GM23248 (cell line): ENCODE data around the gene HTATSF1. TPM values are rescaled to one million over a fixed set of nuclear protein-coding genes. Genes with fewer than 3 reads are reported as not detected.

ENCODE experiments used
- DNase-seq: peaks from one replicate; pipeline ENCODE4 v3.0.0-alpha.2; 2015
- H2AFZ ChIP-seq: fragments of 200-600 bp; sonication (generic); 2 replicates; pipeline ENCODE4 v1.6.1; 2016; ENCODE audit warnings: antibody characterized with exemption
- H3F3A ChIP-seq: fragments of 200-600 bp; sonication (generic); 2 replicates; pipeline ENCODE4 v1.6.1; 2016; ENCODE audit warnings: mild to moderate bottlenecking, antibody characterized with exemption, mixed run types; ENCODE audit not compliant: insufficient read depth
- H3K27ac ChIP-seq: fragments of 200-600 bp; sonication (generic); 2 replicates; pipeline ENCODE4 v1.5.1; 2016; ENCODE audit warnings: mild to moderate bottlenecking
- H3K27me3 ChIP-seq: fragments of 200-600 bp; sonication (generic); replicated peaks from 2 replicates; pipeline ENCODE4 v1.6.1; 2016; ENCODE audit warnings: mild to moderate bottlenecking; ENCODE audit not compliant: insufficient read depth
- H3K36me3 ChIP-seq: fragments of 200-600 bp; sonication (generic); 2 replicates; pipeline ENCODE4 v1.6.1; 2016; ENCODE audit warnings: low read depth, mild to moderate bottlenecking
- H3K4me1 ChIP-seq: fragments of 200-600 bp; sonication (generic); 2 replicates; pipeline ENCODE4 v1.6.1; 2016; ENCODE audit warnings: mild to moderate bottlenecking; ENCODE audit not compliant: insufficient read depth
- H3K4me2 ChIP-seq: fragments of 200-600 bp; sonication (generic); one replicate; pipeline ENCODE4 v1.6.1; 2016; ENCODE audit warnings: mild to moderate bottlenecking; ENCODE audit not compliant: unreplicated experiment
- H3K4me3 ChIP-seq: fragments of 200-600 bp; sonication (generic); 2 replicates; pipeline ENCODE4 v1.5.1; 2016; ENCODE audit warnings: mild to moderate bottlenecking
- H3K79me2 ChIP-seq: fragments of 200-600 bp; sonication (generic); 2 replicates; pipeline ENCODE4 v1.6.1; 2016; ENCODE audit warnings: mild to moderate bottlenecking; ENCODE audit not compliant: insufficient read depth
- H3K9ac ChIP-seq: fragments of 200-600 bp; sonication (generic); 2 replicates; pipeline ENCODE4 v1.6.1; 2016; ENCODE audit warnings: mild to moderate bottlenecking
- H3K9me2 ChIP-seq: fragments of 200-600 bp; sonication (generic); 2 replicates; pipeline ENCODE4 v1.6.1; 2016; ENCODE audit warnings: mixed run types, mild to moderate bottlenecking, moderate library complexity; ENCODE audit not compliant: insufficient read depth
- H3K9me3 ChIP-seq: fragments of 200-600 bp; sonication (generic); one replicate; pipeline ENCODE4 v1.6.1; 2017; ENCODE audit warnings: low read depth
- H4K20me1 ChIP-seq: fragments of 200-600 bp; sonication (generic); 2 replicates; pipeline ENCODE4 v1.6.0; 2016; ENCODE audit not compliant: insufficient read depth
- EZH2 ChIP-seq: fragments of 200-600 bp; sonication (generic); IDR thresholded peaks from 2 replicates; pipeline ENCODE4 v1.6.1; 2018; ENCODE audit warnings: antibody characterized with exemption, mild to moderate bottlenecking; ENCODE audit not compliant: insufficient read depth, poor library complexity, severe bottlenecking
- EZH2phosphoT487 ChIP-seq: fragments of 200-600 bp; sonication (generic); IDR thresholded peaks from 2 replicates; pipeline ENCODE4 v1.6.1; 2018; ENCODE audit warnings: antibody characterized with exemption, moderate library complexity, mild to moderate bottlenecking, low read depth; ENCODE audit not compliant: insufficient read depth
- WGBS, 2 experiments: methylation state at CpG; one replicate each; pipeline ENCODE4 v1.1.6; 2015 to 2017; ENCODE audit warnings: low lambda C conversion rate in 2 of 2, low coverage in 1 of 2; ENCODE audit errors: missing lambda C conversion rate in 2 of 2; 5-methylcytosine and 5-hydroxymethylcytosine counted together
- in situ Hi-C: fragments of 300-500 bp; cut with MboI; formaldehyde crosslinking; loops from 2 replicates; pipeline ENCODE4 v1.15.0; 2020
- polyA plus RNA-seq: library from polyadenylated mRNA; unstranded; fragments of >200 nt; fragmentation: Nextera tagmentation; extraction: Ambion mirVana; gene quantifications from 2 replicates; pipeline ENCODE4 v1.2.1, GENCODE V29; 2016
- total RNA-seq: library from RNA; depleted of rRNA; stranded (reverse); fragments of >200 nt; shearing (Covaris generic); gene quantifications from 2 replicates; pipeline ENCODE4 v1.2.3, GENCODE V29; 2014

Gene HTATSF1
- total and polyA plus RNA-seq, 2 experiments from 2014 or later: 46.9 to 51.5 TPM

GRCh38 chrX:136534131-136534530, 36.7 kb downstream of the HTATSF1 start:
- H3K79me2 ChIP-seq: no peaks in the 10 kb centered on the region
- TF ChIP-seq EZH2: no peak
- no peak for TF ChIP-seq EZH2phosphoT487
- no peaks in the 10 kb centered on the region for H4K20me1 ChIP-seq
- H3K4me2 ChIP-seq: no peak overlapping the region
- DNase-seq: no peak
- no peaks in the 10 kb centered on the region for H3K27me3 ChIP-seq
- H3K27ac ChIP-seq: no peak overlapping the region
- H3K9me3 ChIP-seq: no peaks in the 10 kb centered on the region
- H3K4me1 ChIP-seq: no peaks in the 10 kb centered on the region
- H3K4me3 ChIP-seq: no peak overlapping the region
- H3F3A ChIP-seq: no peaks in the 10 kb centered on the region
- no peaks in the 10 kb centered on the region for H3K36me3 ChIP-seq
- in situ Hi-C loops: no loop called here
- H2AFZ ChIP-seq: no peak overlapping the region
- WGBS, 2 experiments: 47 to 52% methylated on average over 2 of the region's 2 CpGs
- no peaks in the 10 kb centered on the region for H3K9me2 ChIP-seq
- H3K9ac ChIP-seq: no peak overlapping the region

GRCh38 chrX:136538811-136539210, 41.4 kb downstream of the HTATSF1 start:
- H3K27me3 ChIP-seq: no peaks in the 10 kb centered on the region
- H3K27ac ChIP-seq: no peak overlapping the region
- no peak for DNase-seq
- H3K79me2 ChIP-seq: no peaks in the 10 kb centered on the region
- no peak overlapping the region for H3K9ac ChIP-seq
- in situ Hi-C loops: no loop called here
- no peak overlapping the region for H2AFZ ChIP-seq
- H3F3A ChIP-seq: no peaks in the 10 kb centered on the region
- H3K36me3 ChIP-seq: no peaks in the 10 kb centered on the region
- H3K4me1 ChIP-seq: no peaks in the 10 kb centered on the region
- 0% methylated on average over 2 of the region's 2 CpGs for WGBS, 2 experiments
- H4K20me1 ChIP-seq: no peaks in the 10 kb centered on the region
- no peaks in the 10 kb centered on the region for H3K9me3 ChIP-seq
- H3K4me3 ChIP-seq: no peak overlapping the region
- no peak for TF ChIP-seq EZH2phosphoT487
- no peak for TF ChIP-seq EZH2
- H3K9me2 ChIP-seq: no peaks in the 10 kb centered on the region
- H3K4me2 ChIP-seq: no peak overlapping the region

GRCh38 chrX:136540226-136540625, 42.8 kb downstream of the HTATSF1 start:
- Histone ChIP-seq H3K36me3 (no peaks in the 10 kb centered on the region), H3K4me2 (no peak overlapping the region), H3K27me3 (no peaks in the 10 kb centered on the region), H3K27ac (no peak overlapping the region), H3K9me3 (no peaks in the 10 kb centered on the region), H3K4me1 (no peaks in the 10 kb centered on the region), H4K20me1 (no peaks in the 10 kb centered on the region), H2AFZ (no peak overlapping the region), H3F3A (no peaks in the 10 kb centered on the region), H3K4me3 (no peak overlapping the region), H3K79me2 (no peaks in the 10 kb centered on the region), H3K9me2 (no peaks in the 10 kb centered on the region), H3K9ac (no peak overlapping the region)
- 55% methylated on average over 5 of the region's 5 CpGs for WGBS, 2 experiments
- DNase-seq: no peak
- in situ Hi-C loops: no loop called here
- no peak for TF ChIP-seq EZH2

- Histone ChIP-seq H3K9ac (no peak overlapping the region), H3F3A (no peaks in the 10 kb centered on the region), H2AFZ (no peak overlapping the region), H3K4me3 (no peak overlapping the region), H3K27me3 (no peaks in the 10 kb centered on the region), H3K79me2 (no peaks in the 10 kb centered on the region), H3K36me3 (no peaks in the 10 kb centered on the region), H3K27ac (no peak overlapping the region), H3K9me2 (no peaks in the 10 kb centered on the region), H3K4me2 (no peak overlapping the region), H3K4me1 (no peaks in the 10 kb centered on the region), H4K20me1 (no peaks in the 10 kb centered on the region), H3K9me3 (no peaks in the 10 kb centered on the region)
- in situ Hi-C loops: no loop called here
- TF ChIP-seq EZH2phosphoT487 (no peak), EZH2 (no peak)
- no peak for DNase-seq
- 30 to 48% methylated on average over 2 to 3 of the region's 3 CpGs for WGBS, 2 experiments
Measured at GRCh38 chrX:136541294-136541693, 43.9 kb downstream of the HTATSF1 start.

DNA sequence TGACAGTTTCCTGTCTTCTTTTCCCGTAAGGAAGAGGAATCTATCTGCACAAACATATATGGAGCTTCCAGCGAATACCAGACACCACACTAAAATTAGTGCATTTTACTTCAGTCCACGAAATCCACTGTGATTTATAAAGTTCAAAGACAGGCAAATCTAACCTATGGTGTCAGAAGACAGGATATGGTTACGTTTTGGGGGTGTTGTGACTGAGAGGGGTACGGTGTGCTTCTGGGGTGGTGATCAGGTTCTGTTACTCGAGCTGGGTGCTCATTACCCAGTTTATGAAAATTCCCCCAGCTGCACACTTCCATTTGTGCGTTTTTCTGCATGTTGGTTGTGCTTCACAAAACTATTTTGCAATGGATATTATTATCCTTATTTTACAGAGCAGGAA, 44.9 kb downstream of the HTATSF1 start:
- no peak overlapping the region for H3K4me3 ChIP-seq
- 42 to 52% methylated on average over 7 of the region's 7 CpGs for WGBS, 2 experiments
- H4K20me1 ChIP-seq: no peaks in the 10 kb centered on the region
- no peaks in the 10 kb centered on the region for H3F3A ChIP-seq
- H3K9me3 ChIP-seq: no peaks in the 10 kb centered on the region
- no peaks in the 10 kb centered on the region for H3K27me3 ChIP-seq
- no peaks in the 10 kb centered on the region for H3K4me1 ChIP-seq
- H2AFZ ChIP-seq: no peak overlapping the region
- no peaks in the 10 kb centered on the region for H3K9me2 ChIP-seq
- H3K9ac ChIP-seq: no peak overlapping the region
- no peaks in the 10 kb centered on the region for H3K36me3 ChIP-seq
- H3K79me2 ChIP-seq: no peaks in the 10 kb centered on the region
- no peak for DNase-seq
- in situ Hi-C loops: no loop called here
- H3K27ac ChIP-seq: no peak overlapping the region
- TF ChIP-seq EZH2phosphoT487: no peak
- no peak for TF ChIP-seq EZH2
- no peak overlapping the region for H3K4me2 ChIP-seq
